HCT116 (cell line): Measurements from ENCODE around the gene CPED1. TPM values are rescaled to one million over a fixed set of nuclear protein-coding genes. Genes with fewer than 3 reads are reported as not detected.

Experiments
- ATAC-seq: fragments of 200-7000 bp; cut with Tn5 transposase; 2 replicates; pipeline ENCODE4 v1.9.1; 2020; ENCODE audit warnings: mild to moderate bottlenecking, moderate library complexity
- BruUV-seq: library from RNA; stranded (reverse); fragments of 400-500 nt; replicated peaks from 2 replicates; lab custom pipeline; 2021; lab: Mats Ljungman, UMichigan
- CTCF ChIA-PET: fragments of 300-600 bp; sonication (Branson Sonifier 250); formaldehyde crosslinking; loops from one replicate; lab custom pipeline; 2021; ENCODE audit warnings: antibody characterized with exemption; lab: Charles Lee
- POLR2A ChIA-PET: fragments of 300-600, 350-600 bp; sonication (Branson Sonifier 250); formaldehyde crosslinking; loops from one replicate; lab custom pipeline; 2021; ENCODE audit warnings: antibody characterized with exemption; lab: Charles Lee
- RAD21 ChIA-PET, 2 experiments: fragments of 300-600 bp; sonication (Branson Sonifier 250); formaldehyde crosslinking; loops; one replicate each; lab custom pipeline; 2023; ENCODE audit warnings: low total read pairs in 2 of 2; ENCODE audit not compliant: uncharacterized antibody in 2 of 2, unreplicated experiment in 2 of 2, low non-redundant PET in 1 of 2; lab: Charles Lee
- DNase-seq: peaks from one replicate; pipeline ENCODE4 v3.0.0-alpha.2; 2010; ENCODE audit warnings: low read depth, low spot score
- H2AFZ ChIP-seq: fragments of 200-600 bp; shearing (Covaris generic), sonication (generic); 2 replicates; pipeline ENCODE4 v1.6.1; 2017; ENCODE audit warnings: low read depth, mixed run types, mixed read lengths, antibody characterized with exemption, low read length; ENCODE audit not compliant: poor library complexity, severe bottlenecking
- H3K27ac ChIP-seq: 2 replicates; pipeline ENCODE4 v1.5.1; 2012; ENCODE audit warnings: low read depth, low read length
- H3K27me3 ChIP-seq: fragments of 200-600 bp; sonication (generic); 2 replicates; pipeline ENCODE4 v1.6.1; 2016; ENCODE audit warnings: mixed run types, low read length, mixed read lengths; ENCODE audit not compliant: insufficient read depth
- H3K36me3 ChIP-seq, 2 experiments: fragments of 200-500 bp in 1 of 2; fragments of 200-600 bp in 1 of 2; sonication (Bioruptor generic) in 1 of 2; sonication (generic) in 1 of 2; 2 replicates each; pipeline versions ENCODE4 v1.5.1 to v1.6.1; 2014 to 2016; ENCODE audit warnings: low read length in 2 of 2, inconsistent platforms in 1 of 2, mixed read lengths in 1 of 2, mixed run types in 1 of 2; ENCODE audit not compliant: insufficient read depth in 2 of 2, control insufficient read depth in 1 of 2
- H3K4me1 ChIP-seq, 2 experiments: fragments of 200-600 bp in 1 of 2; sonication (generic) in 1 of 2; 2 replicates each; pipeline versions ENCODE4 v1.5.1 to v1.6.1; 2012 to 2017; ENCODE audit warnings: low read length in 2 of 2, inconsistent platforms in 1 of 2, mild to moderate bottlenecking in 1 of 2, mixed read lengths in 1 of 2, mixed run types in 1 of 2, moderate library complexity in 1 of 2; ENCODE audit not compliant: insufficient read depth in 2 of 2, control insufficient read depth in 1 of 2
- H3K4me2 ChIP-seq: fragments of 200-600 bp; sonication (generic); 2 replicates; pipeline ENCODE4 v1.6.1; 2017; ENCODE audit warnings: mixed run types, low read length, mixed read lengths
- H3K4me3 ChIP-seq, 2 experiments: fragments of 200-600 bp in 1 of 2; sonication (generic) in 1 of 2; replicated peaks in 1 of 2; 2 replicates each; pipeline ENCODE4 v1.5.1; 2011 to 2016; ENCODE audit warnings: low read length in 2 of 2, control low read depth in 1 of 2, low read depth in 1 of 2, mild to moderate bottlenecking in 1 of 2, mixed read lengths in 1 of 2, mixed run types in 1 of 2
- H3K79me2 ChIP-seq: fragments of 200-600 bp; sonication (generic); 2 replicates; pipeline ENCODE4 v1.6.1; 2017; ENCODE audit warnings: mild to moderate bottlenecking, mixed run types, low read length, moderate library complexity, mixed read lengths; ENCODE audit not compliant: insufficient read depth
- H3K9ac ChIP-seq: fragments of 200-600 bp; sonication (generic); 2 replicates; pipeline ENCODE4 v1.6.1; 2016; ENCODE audit warnings: low read length, mixed read lengths
- H3K9me2 ChIP-seq: fragments of 200-600 bp; sonication (generic), shearing (Covaris generic); 2 replicates; pipeline ENCODE4 v1.6.1; 2017; ENCODE audit warnings: mixed run types, mild to moderate bottlenecking, moderate library complexity; ENCODE audit not compliant: insufficient read depth
- H3K9me3 ChIP-seq, 2 experiments: fragments of 200-500 bp in 1 of 2; fragments of 200-600 bp in 1 of 2; sonication (Bioruptor generic) in 1 of 2; sonication (generic) in 1 of 2; 2 replicates each; pipeline ENCODE4 v1.6.1; 2014 to 2017; ENCODE audit warnings: low read length in 2 of 2, mixed read lengths in 2 of 2, inconsistent platforms in 1 of 2, low read depth in 1 of 2, mild to moderate bottlenecking in 1 of 2, mixed run types in 1 of 2, moderate library complexity in 1 of 2; ENCODE audit not compliant: control insufficient read depth in 1 of 2, insufficient read depth in 1 of 2
- H4K20me1 ChIP-seq: fragments of 200-600 bp; sonication (generic), shearing (Covaris generic); 2 replicates; pipeline ENCODE4 v1.6.1; 2017; ENCODE audit warnings: mixed run types, mild to moderate bottlenecking, moderate library complexity; ENCODE audit not compliant: insufficient read depth
- CBX3 ChIP-seq: IDR thresholded peaks from 2 replicates; pipeline ENCODE4 v1.6.1; 2012; ENCODE audit warnings: low read depth
- CEBPB ChIP-seq: IDR thresholded peaks from 2 replicates; pipeline ENCODE4 v1.6.1; 2012; ENCODE audit warnings: low read depth
- EZH2 ChIP-seq: fragments of 200-600 bp; sonication (generic); IDR thresholded peaks from 2 replicates; pipeline ENCODE4 v1.6.1; 2017; ENCODE audit warnings: antibody characterized with exemption, mixed run types
- EZH2phosphoT487 ChIP-seq: fragments of 200-600 bp; IDR thresholded peaks from 2 replicates; pipeline ENCODE4 v1.6.1; 2018; ENCODE audit warnings: antibody characterized with exemption, borderline replicate concordance
- FOSL1 ChIP-seq: IDR thresholded peaks from 2 replicates; pipeline ENCODE4 v1.6.1; 2012; ENCODE audit warnings: low read depth
- POLR2A ChIP-seq: IDR thresholded peaks from 2 replicates; pipeline ENCODE4 v1.7.0; 2011; ENCODE audit warnings: borderline replicate concordance; ENCODE audit not compliant: insufficient read depth, insufficient read length; ENCODE audit errors: extremely low read depth
- POLR2AphosphoS5 ChIP-seq: IDR thresholded peaks from 2 replicates; pipeline ENCODE4 v1.6.1; 2011; ENCODE audit warnings: mild to moderate bottlenecking, low read depth, low read length, moderate library complexity
- SIN3A ChIP-seq: IDR thresholded peaks from 2 replicates; pipeline ENCODE4 v1.6.1; 2012; ENCODE audit warnings: low read depth
- SP1 ChIP-seq: IDR thresholded peaks from 2 replicates; pipeline ENCODE4 v1.6.1; 2012; ENCODE audit warnings: low read depth
- SRF ChIP-seq: IDR thresholded peaks from 2 replicates; pipeline ENCODE4 v1.6.1; 2012; ENCODE audit warnings: low read depth
- TCF7L2 ChIP-seq: IDR thresholded peaks from 2 replicates; pipeline ENCODE4 v1.7.0; 2011; ENCODE audit warnings: borderline replicate concordance, inconsistent platforms; ENCODE audit not compliant: insufficient read depth, insufficient read length; ENCODE audit errors: extremely low read depth
- YY1 ChIP-seq: IDR thresholded peaks from 2 replicates; pipeline ENCODE4 v1.6.1; 2011; ENCODE audit warnings: low read length, low read depth, moderate library complexity, mild to moderate bottlenecking; ENCODE audit not compliant: insufficient replicate concordance; ENCODE audit errors: extremely low read depth
- ZNF274 ChIP-seq: fragments of 200-500 bp; sonication (Bioruptor generic); IDR thresholded peaks from 2 replicates; pipeline ENCODE4 v1.6.1; 2014; ENCODE audit warnings: mild to moderate bottlenecking, low read depth, low read length, inconsistent platforms
- intact Hi-C: fragments of 100-400 bp; cut with micrococcal nuclease; formaldehyde crosslinking; loops from 2 replicates; pipeline ENCODE4 v1.10.0; 2022
- total RNA-seq: library from RNA; stranded (reverse); gene quantifications from one replicate; pipeline ENCODE4 v1.2.1, GENCODE V29; 2021; ENCODE audit not compliant: unreplicated experiment
- TF ChIP-seq, protein P1 (sequence below): IDR thresholded peaks from 2 replicates; pipeline ENCODE4 v1.6.1; 2012; ENCODE audit warnings: low read depth
- TF ChIP-seq, protein P2 (sequence below): IDR thresholded peaks from 2 replicates; pipeline ENCODE4 v1.6.1; 2011; ENCODE audit warnings: mild to moderate bottlenecking, low read length, moderate library complexity; ENCODE audit not compliant: insufficient replicate concordance; ENCODE audit errors: extremely low read depth
- TF ChIP-seq, protein P3 (sequence below): IDR thresholded peaks from 2 replicates; pipeline ENCODE4 v1.6.1; 2012
- TF ChIP-seq, protein P4 (sequence below), 3 experiments: fragments of 200-600 bp in 1 of 3; sonication (generic) in 1 of 3; IDR thresholded peaks in 2 of 3; conservative IDR thresholded peaks in 1 of 3; 2 replicates each; pipeline ENCODE4 v1.5.1; 2012 to 2017; ENCODE audit warnings: low read depth in 2 of 3, low read length in 2 of 3, antibody characterized with exemption in 1 of 3, borderline replicate concordance in 1 of 3, control low read depth in 1 of 3, mild to moderate bottlenecking in 1 of 3, mixed read lengths in 1 of 3, mixed run types in 1 of 3, moderate library complexity in 1 of 3; ENCODE audit not compliant: insufficient read depth in 1 of 3

The CPED1 gene
- total RNA-seq, 1 experiment from 2014 or later: 1.2 TPM

DNA sequence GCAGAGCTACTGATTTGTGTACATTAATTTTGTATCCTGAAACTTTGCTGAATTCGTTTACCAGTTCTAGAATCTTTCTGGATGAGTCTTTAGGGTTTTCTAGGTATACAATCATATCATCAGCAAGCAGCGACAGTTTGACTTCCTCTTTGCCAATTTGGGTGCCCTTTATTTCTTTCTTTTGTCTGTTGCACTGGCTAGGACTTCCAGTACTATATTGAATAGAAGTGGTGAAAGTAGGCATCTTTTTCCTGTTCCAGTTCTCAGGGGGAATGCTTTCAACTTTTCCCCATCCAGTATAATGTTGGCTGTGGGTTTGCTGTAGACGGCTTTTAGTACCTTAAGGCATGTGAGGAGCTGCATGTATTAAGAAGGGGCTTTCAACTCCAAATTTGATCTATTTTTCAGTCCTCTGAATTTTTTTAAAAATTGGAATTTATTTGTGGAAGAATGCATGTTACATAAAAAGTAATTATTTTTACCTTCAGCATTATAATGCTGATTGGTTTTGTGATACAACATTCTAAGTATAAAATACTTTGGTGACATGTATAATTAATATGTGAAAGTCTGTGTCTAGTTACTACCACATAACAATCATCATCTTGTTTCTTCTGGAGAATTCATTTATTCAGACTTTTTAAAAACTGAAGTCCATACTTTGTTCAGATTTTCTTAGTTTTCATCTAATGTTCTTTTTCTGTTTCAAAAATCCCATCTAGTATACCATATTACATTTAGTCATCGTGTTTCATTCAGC is 49.6 kb downstream of the CPED1 start:
- H3K9me2 ChIP-seq: no peaks in the 10 kb centered on the region
- no peaks in the 10 kb centered on the region for H3K4me1 ChIP-seq
- BruUV-seq: no TSS peak
- intact Hi-C loops: no loop called here
- H3K9ac ChIP-seq: no peak overlapping the region
- TF ChIP-seq POLR2AphosphoS5 (no peak), POLR2A (no peak), YY1 (no peak), SRF (no peak), TCF7L2 (no peak), CEBPB (no peak), ZNF274 (no peak), FOSL1 (no peak), SIN3A (no peak), SP1 (no peak), EZH2 (no peak), CBX3 (no peak), EZH2phosphoT487 (no peak)
- TF ChIP-seq, protein P1, sequence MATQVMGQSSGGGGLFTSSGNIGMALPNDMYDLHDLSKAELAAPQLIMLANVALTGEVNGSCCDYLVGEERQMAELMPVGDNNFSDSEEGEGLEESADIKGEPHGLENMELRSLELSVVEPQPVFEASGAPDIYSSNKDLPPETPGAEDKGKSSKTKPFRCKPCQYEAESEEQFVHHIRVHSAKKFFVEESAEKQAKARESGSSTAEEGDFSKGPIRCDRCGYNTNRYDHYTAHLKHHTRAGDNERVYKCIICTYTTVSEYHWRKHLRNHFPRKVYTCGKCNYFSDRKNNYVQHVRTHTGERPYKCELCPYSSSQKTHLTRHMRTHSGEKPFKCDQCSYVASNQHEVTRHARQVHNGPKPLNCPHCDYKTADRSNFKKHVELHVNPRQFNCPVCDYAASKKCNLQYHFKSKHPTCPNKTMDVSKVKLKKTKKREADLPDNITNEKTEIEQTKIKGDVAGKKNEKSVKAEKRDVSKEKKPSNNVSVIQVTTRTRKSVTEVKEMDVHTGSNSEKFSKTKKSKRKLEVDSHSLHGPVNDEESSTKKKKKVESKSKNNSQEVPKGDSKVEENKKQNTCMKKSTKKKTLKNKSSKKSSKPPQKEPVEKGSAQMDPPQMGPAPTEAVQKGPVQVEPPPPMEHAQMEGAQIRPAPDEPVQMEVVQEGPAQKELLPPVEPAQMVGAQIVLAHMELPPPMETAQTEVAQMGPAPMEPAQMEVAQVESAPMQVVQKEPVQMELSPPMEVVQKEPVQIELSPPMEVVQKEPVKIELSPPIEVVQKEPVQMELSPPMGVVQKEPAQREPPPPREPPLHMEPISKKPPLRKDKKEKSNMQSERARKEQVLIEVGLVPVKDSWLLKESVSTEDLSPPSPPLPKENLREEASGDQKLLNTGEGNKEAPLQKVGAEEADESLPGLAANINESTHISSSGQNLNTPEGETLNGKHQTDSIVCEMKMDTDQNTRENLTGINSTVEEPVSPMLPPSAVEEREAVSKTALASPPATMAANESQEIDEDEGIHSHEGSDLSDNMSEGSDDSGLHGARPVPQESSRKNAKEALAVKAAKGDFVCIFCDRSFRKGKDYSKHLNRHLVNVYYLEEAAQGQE: no peak
- TF ChIP-seq, protein P2, sequence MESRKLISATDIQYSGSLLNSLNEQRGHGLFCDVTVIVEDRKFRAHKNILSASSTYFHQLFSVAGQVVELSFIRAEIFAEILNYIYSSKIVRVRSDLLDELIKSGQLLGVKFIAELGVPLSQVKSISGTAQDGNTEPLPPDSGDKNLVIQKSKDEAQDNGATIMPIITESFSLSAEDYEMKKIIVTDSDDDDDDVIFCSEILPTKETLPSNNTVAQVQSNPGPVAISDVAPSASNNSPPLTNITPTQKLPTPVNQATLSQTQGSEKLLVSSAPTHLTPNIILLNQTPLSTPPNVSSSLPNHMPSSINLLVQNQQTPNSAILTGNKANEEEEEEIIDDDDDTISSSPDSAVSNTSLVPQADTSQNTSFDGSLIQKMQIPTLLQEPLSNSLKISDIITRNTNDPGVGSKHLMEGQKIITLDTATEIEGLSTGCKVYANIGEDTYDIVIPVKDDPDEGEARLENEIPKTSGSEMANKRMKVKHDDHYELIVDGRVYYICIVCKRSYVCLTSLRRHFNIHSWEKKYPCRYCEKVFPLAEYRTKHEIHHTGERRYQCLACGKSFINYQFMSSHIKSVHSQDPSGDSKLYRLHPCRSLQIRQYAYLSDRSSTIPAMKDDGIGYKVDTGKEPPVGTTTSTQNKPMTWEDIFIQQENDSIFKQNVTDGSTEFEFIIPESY: no peak
- TF ChIP-seq, protein P3, sequence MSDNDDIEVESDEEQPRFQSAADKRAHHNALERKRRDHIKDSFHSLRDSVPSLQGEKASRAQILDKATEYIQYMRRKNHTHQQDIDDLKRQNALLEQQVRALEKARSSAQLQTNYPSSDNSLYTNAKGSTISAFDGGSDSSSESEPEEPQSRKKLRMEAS: no peak
- TF ChIP-seq, protein P4, sequence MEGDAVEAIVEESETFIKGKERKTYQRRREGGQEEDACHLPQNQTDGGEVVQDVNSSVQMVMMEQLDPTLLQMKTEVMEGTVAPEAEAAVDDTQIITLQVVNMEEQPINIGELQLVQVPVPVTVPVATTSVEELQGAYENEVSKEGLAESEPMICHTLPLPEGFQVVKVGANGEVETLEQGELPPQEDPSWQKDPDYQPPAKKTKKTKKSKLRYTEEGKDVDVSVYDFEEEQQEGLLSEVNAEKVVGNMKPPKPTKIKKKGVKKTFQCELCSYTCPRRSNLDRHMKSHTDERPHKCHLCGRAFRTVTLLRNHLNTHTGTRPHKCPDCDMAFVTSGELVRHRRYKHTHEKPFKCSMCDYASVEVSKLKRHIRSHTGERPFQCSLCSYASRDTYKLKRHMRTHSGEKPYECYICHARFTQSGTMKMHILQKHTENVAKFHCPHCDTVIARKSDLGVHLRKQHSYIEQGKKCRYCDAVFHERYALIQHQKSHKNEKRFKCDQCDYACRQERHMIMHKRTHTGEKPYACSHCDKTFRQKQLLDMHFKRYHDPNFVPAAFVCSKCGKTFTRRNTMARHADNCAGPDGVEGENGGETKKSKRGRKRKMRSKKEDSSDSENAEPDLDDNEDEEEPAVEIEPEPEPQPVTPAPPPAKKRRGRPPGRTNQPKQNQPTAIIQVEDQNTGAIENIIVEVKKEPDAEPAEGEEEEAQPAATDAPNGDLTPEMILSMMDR (IDR thresholded peaks at IDR 0.05 in 2 of 3, conservative IDR thresholded peaks at IDR 0.05 in 1 of 3; ENCODE audit: borderline replicate concordance in 1 of 3, insufficient read depth in 1 of 3, low read depth in 2 of 3, low read length in 2 of 3): no peak
- ChIA-PET CTCF (no interaction called here), POLR2A (no interaction called here), RAD21 (no interaction called here)
- no peak overlapping the region for H3K4me2 ChIP-seq
- H4K20me1 ChIP-seq: no peaks in the 10 kb centered on the region
- H3K27ac ChIP-seq: no peak overlapping the region
- H3K79me2 ChIP-seq: no peaks in the 10 kb centered on the region
- H2AFZ ChIP-seq: no peak overlapping the region
- H3K36me3 ChIP-seq: no peaks in the 10 kb centered on the region
- DNase-seq (no peak), ATAC-seq (no peak)
- H3K4me3 ChIP-seq: no peak overlapping the region
- H3K27me3 ChIP-seq: no peaks in the 10 kb centered on the region
- H3K9me3 ChIP-seq: no peaks in the 10 kb centered on the region
